B cell (primary cell): Measurements from ENCODE around the gene NEK8. TPM values are rescaled to one million over a fixed set of nuclear protein-coding genes. Genes with fewer than 3 reads are reported as not detected.

ENCODE experiments used
- ATAC-seq: fragments of 200-7000 bp; cut with Tn5 transposase; one replicate; pipeline ENCODE4 v1.10.0; 2021; ENCODE audit warnings: low read depth, mild to moderate bottlenecking, moderate number of reproducible peaks, moderate library complexity
- CTCF ChIA-PET: fragments of 350-600 bp; sonication (Branson Sonifier 250); formaldehyde crosslinking; loops from one replicate; lab custom pipeline; 2021; ENCODE audit warnings: antibody characterized with exemption, inconsistent platforms; lab: Charles Lee
- POLR2A ChIA-PET: fragments of 350-600 bp; sonication (Branson Sonifier 250); formaldehyde crosslinking; loops from one replicate; lab custom pipeline; 2021; ENCODE audit warnings: antibody characterized with exemption; lab: Charles Lee
- DNase-seq: peaks from one replicate; pipeline ENCODE4 v3.0.0; 2013
- H2AFZ ChIP-seq: 2 replicates; pipeline ENCODE4 v1.6.1; 2012; ENCODE audit warnings: mild to moderate bottlenecking, low read depth, low read length; ENCODE audit not compliant: insufficient read depth, poor library complexity, severe bottlenecking
- H3K27ac ChIP-seq, 2 donors: 1 replicate in 1 of 2; 2 replicates in 1 of 2; pipeline ENCODE4 v1.5.1; 2012 to 2013; ENCODE audit warnings: low read length in 2 of 2, mild to moderate bottlenecking in 2 of 2, moderate library complexity in 1 of 2
- H3K27me3 ChIP-seq, 4 experiments: fragments of 200-600 bp in 1 of 4; sonication (generic) in 1 of 4; replicated peaks in 1 of 4; 1 replicate in 2 of 4; 2 replicates in 2 of 4; pipeline versions ENCODE4 v1.6.1 to v1.7.0; 2013 to 2016; ENCODE audit warnings: low read length in 3 of 4, mild to moderate bottlenecking in 2 of 4, mixed read lengths in 1 of 4, moderate library complexity in 1 of 4; ENCODE audit not compliant: insufficient read depth in 4 of 4, control insufficient read depth in 3 of 4; ENCODE audit errors: control extremely low read depth in 1 of 4
- H3K36me3 ChIP-seq, 2 experiments: replicated peaks in 1 of 2; 1 replicate in 1 of 2; 2 replicates in 1 of 2; pipeline versions ENCODE4 v1.6.1 to v1.7.1; 2013; ENCODE audit warnings: low read length in 1 of 2; ENCODE audit not compliant: insufficient read depth in 2 of 2, control insufficient read depth in 1 of 2; ENCODE audit errors: control extremely low read depth in 1 of 2, extremely low read depth in 1 of 2
- H3K4me1 ChIP-seq, 2 donors: fragments of 200-600 bp in 1 of 2; sonication (generic) in 1 of 2; 1 replicate in 1 of 2; 2 replicates in 1 of 2; pipeline versions ENCODE4 v1.5.1 to v1.6.1; 2013 to 2017; ENCODE audit warnings: low read length in 2 of 2; ENCODE audit not compliant: control insufficient read depth in 2 of 2, insufficient read depth in 2 of 2
- H3K4me2 ChIP-seq: replicated peaks from 2 replicates; pipeline ENCODE3; 2012; ENCODE audit warnings: mild to moderate bottlenecking, low read depth, low read length; ENCODE audit not compliant: poor library complexity, severe bottlenecking
- H3K4me3 ChIP-seq, 5 experiments: fragments of 200-600 bp in 1 of 5; sonication (generic) in 1 of 5; 1 replicate in 3 of 5; 2 replicates in 2 of 5; pipeline versions ENCODE4 v1.5.1 to v1.7.0; 2011 to 2016; ENCODE audit warnings: low read length in 4 of 5, mild to moderate bottlenecking in 4 of 5, low read depth in 2 of 5, control low read depth in 1 of 5, moderate library complexity in 1 of 5; ENCODE audit not compliant: insufficient read depth in 1 of 5; ENCODE audit errors: control extremely low read depth in 1 of 5, extremely low read depth in 1 of 5
- H3K79me2 ChIP-seq: fragments of 200-600 bp; sonication (generic); one replicate; pipeline ENCODE4 v1.6.0; 2016; ENCODE audit warnings: low read length; ENCODE audit not compliant: control insufficient read depth, insufficient read depth
- H3K9ac ChIP-seq: fragments of 200-600 bp; sonication (generic); 2 replicates; pipeline ENCODE4 v1.6.1; 2017; ENCODE audit warnings: mild to moderate bottlenecking, low read length, moderate library complexity
- H3K9me3 ChIP-seq, 3 donors: one replicate each; pipeline versions ENCODE4 v1.6.1 to v1.7.1; 2013; ENCODE audit warnings: low read length in 2 of 3; ENCODE audit not compliant: control insufficient read depth in 2 of 3, insufficient read depth in 1 of 3; ENCODE audit errors: control extremely low read depth in 1 of 3
- H4K20me1 ChIP-seq: 2 replicates; pipeline ENCODE4 v1.6.0; 2012; ENCODE audit warnings: mild to moderate bottlenecking, low read length; ENCODE audit not compliant: insufficient read depth, control insufficient read depth, poor library complexity, severe bottlenecking
- H3K27ac Mint-ChIP-seq: one replicate; pipeline ENCODE4 v1.8.0; 2021; ENCODE audit warnings: mixed read lengths
- H3K27me3 Mint-ChIP-seq: one replicate; pipeline ENCODE4 v1.8.0; 2021; ENCODE audit warnings: mixed read lengths
- H3K4me1 Mint-ChIP-seq: one replicate; pipeline ENCODE4 v1.8.0; 2021; ENCODE audit warnings: mixed read lengths
- H3K4me3 Mint-ChIP-seq: one replicate; pipeline ENCODE4 v1.8.0; 2021; ENCODE audit warnings: mixed read lengths
- H3K9me3 Mint-ChIP-seq: one replicate; pipeline ENCODE4 v1.8.0; 2022; ENCODE audit warnings: mixed read lengths; ENCODE audit not compliant: insufficient read depth
- EZH2 ChIP-seq: IDR thresholded peaks from 2 replicates; pipeline ENCODE4 v1.6.1; 2012; ENCODE audit warnings: borderline replicate concordance, low read depth, mild to moderate bottlenecking, moderate library complexity, low read length; ENCODE audit not compliant: insufficient read depth, poor library complexity, severe bottlenecking
- WGBS: methylation state at CpG from one replicate; pipeline ENCODE4 v1.1.5; 2013; ENCODE audit warnings: missing lambda C conversion rate; ENCODE audit not compliant: insufficient coverage; 5-methylcytosine and 5-hydroxymethylcytosine counted together
- intact Hi-C: fragments of 100-400 bp; cut with micrococcal nuclease; formaldehyde crosslinking; loops from one replicate; pipeline ENCODE4 v1.10.0; 2022
- polyA plus RNA-seq: library from polyadenylated mRNA; depleted of rRNA; stranded (reverse); fragments of >200 nt; gene quantifications from 2 replicates; pipeline ENCODE4 v1.2.3, GENCODE V29; 2012
- total RNA-seq, 2 donors: library from RNA; stranded (reverse); fragments of 120-200 nt in 1 of 2; gene quantifications; 1 replicate in 1 of 2; 2 replicates in 1 of 2; pipeline versions ENCODE4 v1.2.3 to v1.2.4, GENCODE V29; 2013 to 2022
- TF ChIP-seq, protein P1 (sequence below): fragments of 200-600 bp; IDR thresholded peaks from one replicate; pipeline ENCODE4 v1.8.0; 2022; ENCODE audit warnings: antibody characterized with exemption, mild to moderate bottlenecking

The NEK8 gene
- total and polyA plus RNA-seq, 2 donors (not counting 1 experiment from before 2014, with no cell fraction given) = 58.0 to 305 TPM

DNA sequence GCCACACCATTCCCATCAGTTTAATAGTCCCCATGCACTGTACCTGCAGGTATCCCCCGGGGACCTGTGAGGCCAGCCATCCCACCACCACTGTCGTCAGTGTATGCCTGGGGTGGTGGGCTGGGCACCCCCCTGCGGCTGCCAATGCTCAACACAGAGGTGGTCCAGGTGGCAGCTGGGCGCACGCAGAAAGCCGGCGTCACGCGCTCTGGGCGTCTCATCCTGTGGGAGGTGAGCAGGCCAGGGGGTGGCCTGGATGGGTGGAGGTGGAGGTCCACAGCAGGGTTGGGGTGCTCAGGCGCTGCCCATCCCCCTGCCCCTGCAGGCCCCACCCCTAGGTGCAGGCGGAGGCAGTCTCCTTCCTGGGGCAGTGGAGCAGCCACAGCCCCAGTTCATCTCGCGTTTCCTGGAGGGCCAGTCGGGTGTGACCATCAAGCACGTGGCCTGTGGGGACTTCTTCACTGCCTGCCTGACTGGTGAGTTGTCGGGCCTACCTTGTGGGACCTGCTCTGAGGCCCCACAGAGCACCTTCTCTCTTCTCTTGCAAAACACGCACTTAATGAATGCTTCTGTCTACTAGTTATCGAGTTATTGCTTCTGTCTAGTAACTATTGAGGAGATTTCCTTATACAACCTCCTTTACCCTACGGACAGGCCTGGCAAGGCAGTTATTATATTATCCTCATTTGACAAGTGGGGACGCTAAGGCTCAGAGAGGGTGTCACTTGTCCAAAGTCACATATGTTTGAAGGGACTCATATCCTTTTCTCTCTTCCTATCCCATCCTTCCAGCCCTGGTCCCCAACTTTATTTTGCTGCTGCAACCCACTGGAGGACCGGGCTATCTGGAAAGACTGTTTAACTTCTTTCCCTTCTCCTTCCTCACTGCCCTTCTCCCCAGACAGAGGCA, 9.4 kb downstream of the NEK8 start:
- no peaks in the 10 kb centered on the region for H3K27me3 ChIP-seq
- peak overlapping the region; percentile 82 for H3K4me2 ChIP-seq
- peak overlapping the region; percentile 94 for H3K4me3 Mint-ChIP-seq
- peaks cover 45% of the 10 kb centered on the region for H3K79me2 ChIP-seq
- peak overlapping the region in 4 of 5 experiments; percentile 15 to 39 (median 28) for H3K4me3 ChIP-seq
- H3K27me3 Mint-ChIP-seq = no peaks in the 10 kb centered on the region
- no peak overlapping the region for H2AFZ ChIP-seq
- no peaks in the 10 kb centered on the region for H4K20me1 ChIP-seq
- 25% methylated on average over 15 of the region's 22 CpGs for WGBS
- peak overlapping the region; percentile 95 to 100 for H3K27ac ChIP-seq
- POLR2A ChIA-PET = interaction anchor here (1.3 to 16.2 kb wide), 4 partner anchors 8 to 21 kb away, joined by 3 to 511 read pairs (median 4); partner anchors contain the start of genes NEK8 and TLCD1
- CTCF ChIA-PET = interaction anchor here (1.2 to 18.9 kb wide), 4 partner anchors 9 to 25 kb away, joined by 3 to 1020 read pairs (median 10); partner anchors contain the start of genes NEK8, RPL23A and TLCD1
- intact Hi-C loops = loop anchor here (1.0 kb wide), 1 partner anchor 10 kb away; the partner anchor contains the start of gene NEK8
- peaks cover 0 to 27% (median 0%) of the 10 kb centered on the region in 3 donors for H3K9me3 ChIP-seq
- peak overlapping the region; percentile 68 for H3K9ac ChIP-seq
- peak; percentile 73 for ATAC-seq
- peaks cover 0 to 11% of the 10 kb centered on the region in 2 experiments for H3K36me3 ChIP-seq
- no peaks in the 10 kb centered on the region for H3K9me3 Mint-ChIP-seq
- peaks cover 82 to 85% of the 10 kb centered on the region in 2 donors for H3K4me1 ChIP-seq
- peak; percentile 94 for DNase-seq
- TF ChIP-seq, protein P1, sequence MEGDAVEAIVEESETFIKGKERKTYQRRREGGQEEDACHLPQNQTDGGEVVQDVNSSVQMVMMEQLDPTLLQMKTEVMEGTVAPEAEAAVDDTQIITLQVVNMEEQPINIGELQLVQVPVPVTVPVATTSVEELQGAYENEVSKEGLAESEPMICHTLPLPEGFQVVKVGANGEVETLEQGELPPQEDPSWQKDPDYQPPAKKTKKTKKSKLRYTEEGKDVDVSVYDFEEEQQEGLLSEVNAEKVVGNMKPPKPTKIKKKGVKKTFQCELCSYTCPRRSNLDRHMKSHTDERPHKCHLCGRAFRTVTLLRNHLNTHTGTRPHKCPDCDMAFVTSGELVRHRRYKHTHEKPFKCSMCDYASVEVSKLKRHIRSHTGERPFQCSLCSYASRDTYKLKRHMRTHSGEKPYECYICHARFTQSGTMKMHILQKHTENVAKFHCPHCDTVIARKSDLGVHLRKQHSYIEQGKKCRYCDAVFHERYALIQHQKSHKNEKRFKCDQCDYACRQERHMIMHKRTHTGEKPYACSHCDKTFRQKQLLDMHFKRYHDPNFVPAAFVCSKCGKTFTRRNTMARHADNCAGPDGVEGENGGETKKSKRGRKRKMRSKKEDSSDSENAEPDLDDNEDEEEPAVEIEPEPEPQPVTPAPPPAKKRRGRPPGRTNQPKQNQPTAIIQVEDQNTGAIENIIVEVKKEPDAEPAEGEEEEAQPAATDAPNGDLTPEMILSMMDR = no peak
- no peak for TF ChIP-seq EZH2
- H3K27ac Mint-ChIP-seq = peak overlapping the region; percentile 100
- H3K4me1 Mint-ChIP-seq = peaks cover 80% of the 10 kb centered on the region
